ENCODE measurements around the gene CCDC92.
"Not testable (repeated sequence)": the region's sequence is repeated elsewhere in the genome, so short reads cannot be mapped to it uniquely, and the experiment has no call there.

CCDC92 gene

DNA sequence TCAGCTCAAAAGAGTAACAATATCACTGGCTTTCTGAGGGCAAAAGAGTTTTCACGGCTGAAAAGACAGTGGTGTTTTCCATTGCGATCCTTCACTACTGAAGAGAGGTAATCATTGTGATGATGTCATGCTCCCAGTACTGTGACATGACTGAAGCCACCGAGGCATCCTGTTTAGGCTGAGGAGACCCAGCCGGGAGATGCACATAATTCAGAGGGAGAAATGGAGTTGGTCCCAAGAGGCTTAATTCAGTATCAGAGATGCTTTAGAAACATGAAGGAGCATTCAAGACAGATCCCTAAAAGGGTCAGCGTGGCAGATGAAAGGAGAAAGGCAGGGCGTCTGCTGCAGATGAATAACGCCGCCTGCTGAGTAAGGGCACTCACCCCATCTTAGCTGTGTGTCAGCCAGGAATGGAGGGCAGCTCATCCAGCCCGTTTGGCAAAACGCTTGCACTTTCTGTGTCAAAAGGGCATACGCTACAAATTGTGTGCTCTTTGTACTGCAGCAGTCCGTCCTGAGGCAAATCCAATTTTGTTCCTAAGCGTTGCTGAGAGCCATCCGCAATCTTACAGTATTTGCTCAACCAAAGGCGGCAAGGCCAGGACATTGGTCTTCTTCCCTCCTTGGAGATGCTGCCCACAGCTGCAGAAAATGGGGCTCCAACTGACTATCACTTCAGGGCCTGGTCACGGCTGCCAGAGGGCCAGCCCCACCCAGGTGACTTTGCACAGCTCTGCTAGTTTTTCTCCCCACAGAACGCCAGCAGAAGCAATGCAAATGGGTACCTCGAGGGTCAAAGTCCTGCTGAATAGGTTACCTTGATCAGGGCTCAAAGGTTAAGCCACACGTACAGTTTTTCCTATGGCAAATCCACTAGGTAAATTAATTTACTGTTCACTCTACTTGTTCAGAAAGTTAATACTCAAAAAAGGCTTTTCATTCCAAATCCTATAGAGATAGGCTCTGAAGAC lies 23.5 kb downstream of the CCDC92 start:
- DNase-seq = no peak

DNA sequence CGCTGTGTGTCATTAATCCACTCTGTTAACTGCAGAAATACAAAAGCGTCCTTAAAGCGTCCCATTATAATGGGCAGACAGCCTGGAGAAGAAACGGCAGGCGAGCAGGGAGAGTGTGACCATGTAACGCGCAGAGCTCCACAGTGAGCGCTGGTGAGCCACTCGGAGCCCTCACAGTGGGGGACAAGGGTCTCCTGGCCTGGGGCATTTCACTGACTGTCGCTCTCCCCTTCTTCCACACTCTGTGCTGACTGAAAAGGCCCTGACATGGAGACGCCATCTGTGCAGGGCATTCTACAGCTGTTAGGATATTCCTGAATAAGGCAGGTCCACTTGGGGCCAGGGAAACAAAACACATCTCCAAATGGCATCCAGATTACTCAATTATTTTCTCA lies 24.2 kb downstream of the CCDC92 start:
- DNase-seq = no peak

GRCh38 chr12:123947531-123947930 lies 25.1 kb downstream of the CCDC92 start:
- not testable (repeated sequence) for DNase-seq

DNA sequence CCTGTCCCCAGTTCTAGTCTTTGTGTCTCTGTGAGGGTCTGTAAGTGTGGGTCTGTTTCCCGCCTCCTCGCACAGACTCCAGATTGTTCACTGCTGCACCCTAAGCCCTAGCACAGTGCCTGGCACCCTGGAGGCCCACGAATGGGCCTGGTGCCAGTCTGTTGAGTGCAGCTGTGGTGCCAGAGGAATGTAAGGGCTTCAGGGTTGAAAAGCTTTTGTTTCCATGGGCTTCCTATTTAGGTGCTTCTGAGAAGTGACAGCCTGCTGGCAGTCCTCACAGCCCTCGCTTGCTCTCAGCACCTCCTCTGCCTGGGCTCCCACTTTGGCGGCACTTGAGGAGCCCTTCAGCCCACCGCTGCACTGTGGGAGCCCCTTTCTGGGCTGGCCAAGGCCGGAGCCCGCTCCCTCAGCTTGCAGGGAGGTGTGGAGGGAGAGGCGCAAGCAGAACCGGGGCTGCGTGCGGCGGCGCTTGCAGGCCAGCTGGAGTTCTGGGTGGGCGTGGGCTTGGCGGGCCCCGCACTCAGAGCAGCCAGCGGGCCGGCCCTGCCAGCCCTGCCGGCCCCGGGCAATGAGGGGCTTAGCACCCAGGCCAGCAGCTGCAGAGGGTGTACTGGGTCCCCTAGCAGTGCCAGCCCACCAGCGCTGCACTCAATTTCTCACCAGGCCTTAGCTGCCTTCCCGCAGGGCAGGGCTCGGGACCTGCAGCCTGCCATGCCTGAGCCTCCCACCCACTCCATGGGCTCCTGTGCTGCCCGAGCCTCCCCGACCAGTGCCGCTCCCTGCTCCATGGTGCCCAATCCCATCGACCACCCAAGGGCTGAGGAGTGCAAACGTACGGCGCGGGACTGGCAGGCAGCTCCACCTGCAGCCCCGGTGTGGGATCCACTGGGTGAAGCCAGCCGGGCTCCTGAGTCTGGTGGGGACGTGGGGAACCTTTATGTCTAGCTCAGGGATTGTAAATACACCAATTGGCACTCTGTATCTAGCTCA lies 25.8 kb downstream of the CCDC92 start:
- DNase-seq = not testable (repeated sequence)

DNA sequence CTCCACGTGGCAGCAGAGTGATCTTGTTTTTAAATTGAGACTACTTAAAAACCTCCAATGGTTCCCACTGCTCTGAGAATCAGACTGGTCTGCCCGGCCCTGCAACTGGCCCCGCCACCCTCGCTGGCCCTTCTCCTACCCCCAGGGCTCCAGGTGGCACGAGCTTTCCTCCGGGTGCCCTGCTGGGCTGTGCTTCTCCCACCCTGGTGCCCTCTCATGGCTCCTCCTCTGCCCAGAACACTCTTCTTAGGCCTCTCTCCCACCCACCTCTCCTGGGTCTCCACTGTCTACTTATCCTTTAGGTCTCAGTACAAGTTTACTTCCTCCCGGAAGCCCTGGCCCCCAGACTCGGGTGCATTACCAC lies 26.5 kb downstream of the CCDC92 start:
- DNase-seq = no peak

DNA sequence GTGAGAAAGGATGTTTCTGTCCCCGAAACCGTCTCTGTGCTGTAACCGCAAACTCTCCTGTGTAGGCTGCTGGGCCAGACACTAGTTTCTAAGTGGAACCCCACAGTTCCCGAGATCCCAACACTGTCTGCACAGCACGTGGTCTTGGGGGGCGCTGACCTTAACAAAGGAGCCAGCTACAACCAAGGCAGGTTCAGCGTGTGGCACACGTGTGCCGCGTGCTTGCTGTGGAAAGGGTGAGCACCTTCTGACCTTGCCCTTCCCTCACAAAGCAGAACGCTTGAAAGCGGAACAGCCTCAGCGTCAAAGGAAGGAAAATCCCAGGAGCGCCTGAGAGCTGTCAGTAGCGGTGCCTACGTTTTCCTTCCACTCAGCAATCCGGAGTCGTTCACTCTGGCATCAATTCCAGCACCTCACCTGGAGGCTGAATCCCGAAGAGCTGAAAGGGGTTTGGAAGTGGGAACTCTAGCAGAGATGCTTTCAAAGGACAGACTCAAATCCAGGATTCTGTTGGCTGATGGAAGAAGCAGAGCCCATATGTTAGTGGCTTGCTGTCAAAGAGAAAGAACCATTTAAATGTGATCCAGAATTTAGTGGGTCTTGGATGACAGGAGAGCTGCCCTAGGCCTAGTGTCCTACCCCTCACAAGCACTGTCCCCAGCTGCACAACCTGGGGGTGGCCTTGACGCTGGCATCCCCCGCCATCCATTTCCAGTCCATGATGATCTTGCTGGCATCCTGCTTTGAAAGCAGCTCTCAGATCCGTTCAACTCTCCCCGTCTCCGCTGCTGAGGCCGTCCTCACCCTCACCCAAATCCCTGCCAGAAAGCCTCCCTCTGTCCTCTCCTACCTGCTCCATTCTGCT lies 27.1 kb downstream of the CCDC92 start:
- DNase-seq = no peak

DNA sequence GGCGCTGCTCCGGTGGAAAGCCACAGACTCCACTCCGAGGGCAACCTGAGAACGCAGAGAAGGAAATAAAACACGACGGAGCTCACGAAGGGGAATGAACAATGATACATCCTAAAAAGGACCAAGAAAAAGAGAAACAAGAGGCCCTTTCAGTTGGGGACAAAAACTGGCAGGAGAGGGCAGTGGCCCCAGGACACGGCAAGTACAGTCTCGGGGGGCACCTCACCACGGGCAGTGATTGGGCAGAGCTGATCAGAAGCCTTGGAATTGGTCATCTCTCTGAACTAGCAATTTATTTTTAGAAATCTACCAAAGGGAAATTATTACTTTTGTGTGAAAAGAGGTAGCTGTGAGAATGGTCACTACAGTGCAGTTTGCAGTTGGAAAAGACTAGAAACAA lies 27.9 kb downstream of the CCDC92 start:
- peak in 1 of 2 experiments; percentile 54 for DNase-seq

DNA sequence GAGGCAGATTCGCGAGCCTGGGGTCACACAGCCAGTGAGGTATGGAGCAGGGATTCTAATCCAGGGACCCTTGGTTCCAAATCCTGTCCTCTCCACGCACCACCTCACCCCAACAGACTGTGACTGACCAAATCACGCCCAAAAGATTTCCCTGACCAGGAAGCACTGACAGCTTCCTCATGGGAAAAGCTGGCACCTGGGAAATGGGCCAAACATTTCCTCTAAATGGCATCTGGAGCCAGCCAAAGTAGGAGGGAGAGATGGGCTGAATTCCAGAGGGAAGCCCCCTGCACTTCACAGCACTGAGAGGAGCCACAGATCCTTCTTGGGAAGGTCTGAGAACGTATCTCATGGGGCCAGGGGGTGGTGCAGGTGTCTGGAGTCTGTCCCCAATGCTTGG lies 28.8 kb downstream of the CCDC92 start:
- no peak for DNase-seq

GRCh38 chr12:123942911-123943648 lies 29.6 kb downstream of the CCDC92 start:
- no peak for DNase-seq

DNA sequence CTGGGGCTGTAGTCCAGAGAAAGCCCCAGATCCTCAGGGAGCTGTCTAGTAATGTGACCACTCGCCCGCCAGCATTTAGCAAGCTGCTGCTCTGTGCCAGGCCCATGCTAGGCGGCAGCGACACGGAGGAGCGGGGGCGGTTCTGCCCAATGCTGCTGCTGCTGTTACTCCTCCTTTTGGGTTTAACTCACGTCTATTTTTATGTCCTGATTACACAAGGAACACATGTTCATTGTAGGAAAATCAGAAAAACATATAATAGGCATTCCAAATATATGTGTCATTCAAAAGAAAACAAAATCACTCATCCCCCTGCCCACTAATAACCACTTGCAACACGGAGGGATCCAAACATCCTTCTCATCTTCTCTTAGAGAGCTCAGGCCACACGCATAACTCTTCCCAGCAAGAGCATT lies 30.4 kb downstream of the CCDC92 start:
- no peak for DNase-seq

GRCh38 chr12:123941624-123942237 lies 30.9 kb downstream of the CCDC92 start:
- DNase-seq = peak; percentile 90 to 94

GRCh38 chr12:123941000-123941399 lies 31.6 kb downstream of the CCDC92 start:
- DNase-seq = no peak

GRCh38 chr12:123940627-123940966 lies 32.0 kb downstream of the CCDC92 start:
- DNase-seq = no peak

GRCh38 chr12:123939716-123940626 lies 32.7 kb downstream of the CCDC92 start:
- DNase-seq = no peak

DNA sequence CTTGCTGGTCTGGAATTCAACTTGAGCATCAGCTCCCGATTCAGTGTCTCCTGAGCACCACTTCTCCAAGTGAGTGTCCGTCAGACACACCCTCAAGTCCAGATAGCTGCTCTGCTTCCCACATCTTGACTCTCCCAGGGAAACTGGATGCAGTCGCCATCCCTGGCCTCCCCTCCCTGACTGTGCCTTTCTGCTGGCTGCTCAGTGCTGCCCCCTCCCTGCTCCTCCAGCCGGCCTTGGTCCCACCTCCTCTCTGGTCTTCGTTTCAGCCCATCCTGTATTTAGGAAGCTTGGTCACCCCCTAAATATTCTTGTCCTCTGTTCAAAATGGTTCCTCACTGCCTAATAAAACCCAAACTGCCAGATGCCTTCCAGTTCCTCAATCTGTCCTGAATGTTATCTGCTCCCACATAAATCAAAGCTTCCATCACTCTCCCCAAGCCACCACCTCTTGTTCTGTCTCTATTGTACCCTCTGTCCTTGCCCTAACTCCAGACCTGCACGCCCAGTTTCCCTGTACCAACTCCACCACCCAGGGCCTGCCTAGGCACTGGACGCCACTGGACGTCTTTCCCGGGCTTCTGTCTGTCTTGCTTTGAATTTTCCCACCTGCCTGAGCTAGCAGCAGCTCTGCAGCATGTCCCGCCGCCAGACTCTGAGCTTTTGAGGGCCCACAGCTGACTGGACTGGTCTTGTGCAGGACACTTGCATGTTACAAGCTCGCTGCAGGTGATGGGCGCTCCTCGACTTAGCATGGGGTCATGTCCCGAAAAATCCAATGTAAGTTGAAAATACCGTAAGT lies 33.8 kb downstream of the CCDC92 start:
- DNase-seq = no peak

GRCh38 chr12:123937707-123938591 lies 34.7 kb downstream of the CCDC92 start:
- peak; percentile 16 to 37 for DNase-seq

DNA sequence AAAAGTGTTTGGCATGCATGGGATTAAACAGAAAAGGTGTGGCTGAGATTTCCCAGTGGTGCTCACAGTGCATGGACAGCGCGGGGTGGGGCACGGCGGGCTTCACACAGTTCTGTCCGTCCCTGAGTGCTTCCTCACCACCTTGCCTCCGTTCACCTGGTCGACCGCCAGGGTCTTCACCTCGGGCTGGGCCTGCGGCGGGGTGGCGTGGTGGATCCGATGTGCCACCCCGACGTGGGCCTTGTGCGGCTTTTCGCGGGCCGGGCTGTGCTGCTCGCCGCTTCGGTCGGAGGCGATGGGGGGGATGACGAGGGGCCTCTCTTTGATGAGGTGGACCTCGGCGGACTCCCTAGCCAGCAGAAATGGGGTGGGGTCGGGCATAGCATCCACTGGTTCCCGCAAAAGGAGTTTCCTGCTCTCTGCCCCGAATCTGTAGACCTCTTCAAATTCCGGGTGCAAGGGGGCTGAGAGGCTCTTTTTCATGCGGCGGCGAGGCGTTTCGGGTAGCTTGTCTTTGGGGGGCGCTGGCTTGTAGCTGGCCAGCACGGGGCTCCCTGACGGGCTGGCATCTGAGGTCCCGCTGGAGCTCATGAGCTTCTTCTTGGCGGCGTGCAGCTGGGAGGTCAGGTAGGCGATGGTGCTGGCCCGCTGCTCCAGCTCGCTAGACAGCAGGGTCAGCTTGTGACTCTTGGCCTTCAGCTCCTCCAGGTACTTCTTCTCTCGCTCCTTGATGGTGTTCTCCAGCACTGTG lies 35.5 kb downstream of the CCDC92 start:
- no peak for DNase-seq

DNA sequence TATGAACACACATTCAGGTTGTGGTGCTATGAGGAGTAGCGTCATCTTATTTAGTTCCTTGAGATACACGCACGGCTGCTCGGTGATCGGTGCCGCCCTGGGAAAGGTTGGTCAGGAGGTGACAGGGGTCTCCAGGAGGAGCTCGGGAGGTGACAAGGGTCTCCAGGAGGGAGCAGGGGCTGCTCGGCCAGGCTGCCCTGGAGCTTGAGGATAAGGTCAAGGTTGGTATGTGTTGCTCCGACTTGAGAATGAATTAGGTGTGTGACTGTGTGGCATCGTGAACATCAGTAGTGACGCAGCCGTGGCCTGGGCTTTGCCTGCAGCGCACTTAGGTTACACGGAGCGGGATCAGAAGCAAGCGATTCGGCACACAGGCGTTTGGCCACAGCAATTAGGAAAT lies 36.2 kb downstream of the CCDC92 start:
- DNase-seq = no peak
